HepG2 (cell line): ENCODE results near the gene TSSK3. TPM values are rescaled to one million over a fixed set of nuclear protein-coding genes. Genes with fewer than 3 reads are reported as not detected.

Experiments used
- ATAC-seq: fragments of 200-7000 bp; cut with Tn5 transposase; 3 replicates; pipeline ENCODE4 v1.9.1; 2020; ENCODE audit warnings: mild to moderate bottlenecking, moderate library complexity
- BruUV-seq: library from RNA; stranded (reverse); fragments of 400-500 nt; replicated peaks from 2 replicates; lab custom pipeline; 2021; lab: Mats Ljungman, UMichigan
- CTCF ChIA-PET: fragments of 300-600 bp; formaldehyde crosslinking; extraction: SDS; loops from one replicate; lab custom pipeline; 2021; ENCODE audit warnings: low total read pairs, inconsistent platforms, low intra/inter-chr PET ratio; lab: Yijun Ruan, JAX
- POLR2A ChIA-PET: fragments of 350-600 bp; sonication (Branson Sonifier 250); formaldehyde crosslinking; loops from one replicate; lab custom pipeline; 2020; ENCODE audit warnings: antibody characterized with exemption, inconsistent platforms; lab: Yijun Ruan, JAX
- DNase-seq: peaks from one replicate; pipeline ENCODE4 v3.0.0-alpha.2; 2015; ENCODE audit warnings: low spot score
- FAIRE-seq: peaks from 3 replicates; lab custom pipeline; 2011; peaks lifted over from hg19 to GRCh38; lab: Jason Lieb, UNC
- H2AFZ ChIP-seq: one replicate; pipeline ENCODE4 v1.6.1; 2011; ENCODE audit warnings: low read length, inconsistent platforms
- H3K27ac ChIP-seq: fragments of 300-600 bp; 3 replicates; pipeline ENCODE4 v1.8.0; 2011; ENCODE audit warnings: mixed run types, mild to moderate bottlenecking, mixed read lengths, low read length, inconsistent platforms; ENCODE audit not compliant: insufficient read depth; ENCODE audit errors: extremely low read length
- H3K27me3 ChIP-seq, 2 experiments: fragments of 200-600 bp in 1 of 2; 2 replicates in 1 of 2; 3 replicates in 1 of 2; pipeline versions ENCODE4 v1.6.0 to v1.8.0; 2011; ENCODE audit warnings: low read length in 2 of 2, mild to moderate bottlenecking in 2 of 2, moderate library complexity in 2 of 2, inconsistent platforms in 1 of 2; ENCODE audit not compliant: insufficient read depth in 2 of 2, control insufficient read depth in 1 of 2
- H3K36me3 ChIP-seq, 2 experiments: fragments of 200-600 bp in 1 of 2; replicated peaks in 1 of 2; 2 replicates in 1 of 2; 3 replicates in 1 of 2; pipeline versions ENCODE4 v1.5.1 to v1.8.0; 2011; ENCODE audit warnings: low read length in 2 of 2, inconsistent platforms in 1 of 2; ENCODE audit not compliant: insufficient read depth in 2 of 2, control insufficient read depth in 1 of 2
- H3K4me1 ChIP-seq: 2 replicates; pipeline ENCODE4 v1.5.1; 2012; ENCODE audit warnings: low read length, inconsistent platforms; ENCODE audit not compliant: insufficient read depth
- H3K4me2 ChIP-seq: 2 replicates; pipeline ENCODE4 v1.6.0; 2011; ENCODE audit warnings: low read depth, low read length, inconsistent platforms
- H3K4me3 ChIP-seq, 3 experiments: fragments of 200-600 bp in 1 of 3; sonication (generic), shearing (Covaris generic) in 1 of 3; replicated peaks in 1 of 3; 2 replicates each; pipeline ENCODE4 v1.5.1; 2011 to 2016; ENCODE audit warnings: low read length in 3 of 3, inconsistent platforms in 2 of 3, low read depth in 2 of 3, mild to moderate bottlenecking in 2 of 3, control low read depth in 1 of 3, mixed read lengths in 1 of 3; ENCODE audit not compliant: insufficient read depth in 1 of 3
- H3K79me2 ChIP-seq: one replicate; pipeline ENCODE4 v1.6.1; 2011; ENCODE audit warnings: low read length, inconsistent platforms; ENCODE audit not compliant: insufficient read depth
- H3K9ac ChIP-seq: 2 replicates; pipeline ENCODE4 v1.6.0; 2011; ENCODE audit warnings: mild to moderate bottlenecking, low read depth, low read length, inconsistent platforms; ENCODE audit not compliant: insufficient read depth
- H3K9me3 ChIP-seq: 2 replicates; pipeline ENCODE4 v1.5.1; 2012; ENCODE audit warnings: mild to moderate bottlenecking, low read length
- H4K20me1 ChIP-seq: 2 replicates; pipeline ENCODE4 v1.6.0; 2011; ENCODE audit warnings: inconsistent platforms, mild to moderate bottlenecking, low read length, moderate library complexity; ENCODE audit not compliant: insufficient read depth
- HBP1 ChIP-seq: IDR thresholded peaks from 2 replicates; pipeline ENCODE4 v1.6.1; 2016; ENCODE audit warnings: low read depth, control low read depth
- HOXD1 ChIP-seq: sonication (generic); formaldehyde crosslinking; IDR thresholded peaks from 2 replicates; pipeline ENCODE4 v1.5.0; 2020; ENCODE audit warnings: missing genetic modification reagents
- KAT7 ChIP-seq: IDR thresholded peaks from 2 replicates; pipeline ENCODE4 v1.6.1; 2018; ENCODE audit warnings: borderline replicate concordance, missing compliant biosample characterization
- KLF6 ChIP-seq: IDR thresholded peaks from 2 replicates; pipeline ENCODE4 v1.8.0; 2016; ENCODE audit warnings: missing biosample characterization, missing genetic modification reagents
- KMT2A ChIP-seq: sonication (generic); formaldehyde crosslinking; IDR thresholded peaks from 2 replicates; pipeline ENCODE4 v1.4.0; 2020; ENCODE audit warnings: missing genetic modification reagents
- NFAT5 ChIP-seq: sonication (generic); formaldehyde crosslinking; IDR thresholded peaks from 2 replicates; pipeline ENCODE4 v1.4.0; 2020; ENCODE audit warnings: missing genetic modification reagents
- RAD21 ChIP-seq: fragments of 450-650 bp; formaldehyde crosslinking; IDR thresholded peaks from 2 replicates; pipeline ENCODE4 v1.5.0; 2020; ENCODE audit warnings: mild to moderate bottlenecking
- RELA ChIP-seq: sonication (generic); formaldehyde crosslinking; IDR thresholded peaks from 2 replicates; pipeline ENCODE4 v1.4.0; 2020; ENCODE audit warnings: missing genetic modification reagents
- SPEN ChIP-seq: sonication (generic); formaldehyde crosslinking; IDR thresholded peaks from 2 replicates; pipeline ENCODE4 v1.5.1; 2020; ENCODE audit warnings: low read depth, mild to moderate bottlenecking, missing genetic modification reagents
- ZNF205 ChIP-seq: IDR thresholded peaks from 2 replicates; pipeline ENCODE4 v1.6.1; 2018; ENCODE audit warnings: missing biosample characterization, missing genetic modification reagents
- ZNF770 ChIP-seq: sonication (generic); formaldehyde crosslinking; IDR thresholded peaks from 2 replicates; pipeline ENCODE4 v1.5.0; 2020; ENCODE audit warnings: mild to moderate bottlenecking, missing genetic modification reagents
- WGBS: methylation state at CpG from one replicate; pipeline ENCODE4 v1.1.6; 2017; ENCODE audit warnings: low lambda C conversion rate; 5-methylcytosine and 5-hydroxymethylcytosine counted together
- in situ Hi-C: cut with HindIII; loops from 2 replicates; pipeline ENCODE4 v1.10.0; 2017; ENCODE audit warnings: low pct_unique_long_range_greater_than_20kb; ENCODE audit not compliant: extremely low pct_ligation_motif_present
- intact Hi-C: fragments of 100-400 bp; cut with micrococcal nuclease; formaldehyde crosslinking; loops from one replicate; pipeline ENCODE4 v1.10.0; 2022; ENCODE audit not compliant: unreplicated experiment
- polyA plus RNA-seq, 8 experiments: library from polyadenylated mRNA; depleted of rRNA in 3 of 8; stranded (reverse) in 7 of 8; unstranded in 1 of 8; fragments of >200 nt; fragmentation: Illumina TruSeq in 4 of 8; extraction: Trizol in 4 of 8; gene quantifications; 2 replicates each; pipeline versions ENCODE4 v1.2.1 to v1.2.3, GENCODE V29; 2011 to 2016; ENCODE audit warnings: low read depth in 4 of 8, missing spikeins in 1 of 8, mixed read lengths in 1 of 8; ENCODE audit not compliant: insufficient read depth in 1 of 8
- total RNA-seq, 5 experiments: library from RNA; depleted of rRNA; stranded (reverse); fragments of >200 nt; fragmentation: Illumina TruSeq; extraction: Trizol; gene quantifications; 2 replicates each; pipeline ENCODE4 v1.2.3, GENCODE V29; 2016; ENCODE audit warnings: low read depth in 1 of 5
- TF ChIP-seq, protein P1 (sequence below): sonication (generic); formaldehyde crosslinking; IDR thresholded peaks from 2 replicates; pipeline ENCODE4 v1.8.1; 2023; ENCODE audit warnings: mild to moderate bottlenecking, moderate library complexity, missing genetic modification reagents
- TF ChIP-seq, protein P2 (sequence below): sonication (generic); formaldehyde crosslinking; IDR thresholded peaks from 2 replicates; pipeline ENCODE4 v1.8.0; 2022; ENCODE audit warnings: mild to moderate bottlenecking, missing genetic modification reagents, borderline replicate concordance

The TSSK3 gene
- total and polyA plus RNA-seq, 2 of the 13 experiments (the other 11 are each of a cell fraction or from before 2014, with no cell fraction given): 1.0 to 1.1 TPM

- H3K4me1 ChIP-seq: peaks cover 31% of the 10 kb centered on the region
- no peak overlapping the region for H2AFZ ChIP-seq
- no peaks in the 10 kb centered on the region for H3K9me3 ChIP-seq
- intact Hi-C loops (loop anchor here (2.0 to 10.0 kb wide), 2 partner anchors 43 to 59 kb away; partner anchors contain the start of gene MARCKSL1), in situ Hi-C loops (no loop called here)
- ATAC-seq: peak; percentile 35
- POLR2A ChIA-PET: interaction anchor here (0.8 to 3.0 kb wide), 25 partner anchors 8 to 365 kb away, joined by 3 to 37 read pairs (median 6); partner anchors contain the start of genes CCDC28B, HDAC1, KPNA6 and MARCKSL1
- no peaks in the 10 kb centered on the region for H4K20me1 ChIP-seq
- peak overlapping the region; percentile 80 for H3K4me2 ChIP-seq
- BruUV-seq: TSS peak; percentile 80
- H3K27ac ChIP-seq: peak overlapping the region; percentile 96
- H3K27me3 ChIP-seq: no peaks in the 10 kb centered on the region; a peak in 1 of 5 replicates
- no peak for FAIRE-seq
- H3K9ac ChIP-seq: peak overlapping the region; percentile 97
- WGBS: 0% methylated on average over 10 of the region's 15 CpGs
- H3K4me3 ChIP-seq: peak overlapping the region; percentile 77 to 99 (median 91)
- no peak for DNase-seq
- H3K36me3 ChIP-seq: peaks cover 11 to 24% of the 10 kb centered on the region in 2 experiments; a peak in 4 of 5 replicates
- H3K79me2 ChIP-seq: peaks cover 41% of the 10 kb centered on the region
- CTCF ChIA-PET: no interaction called here
- TF ChIP-seq HBP1 (CRISPR knock-in tag): peak; percentile 3; the same call in 1 of the 2 replicates
- TF ChIP-seq ZNF770 (CRISPR knock-in tag): peak; percentile 6; the same call in 1 of the 2 replicates
- no peak for TF ChIP-seq NFAT5 (CRISPR knock-in tag)
- no peak for TF ChIP-seq KAT7 (CRISPR knock-in tag)
- TF ChIP-seq, protein P1, sequence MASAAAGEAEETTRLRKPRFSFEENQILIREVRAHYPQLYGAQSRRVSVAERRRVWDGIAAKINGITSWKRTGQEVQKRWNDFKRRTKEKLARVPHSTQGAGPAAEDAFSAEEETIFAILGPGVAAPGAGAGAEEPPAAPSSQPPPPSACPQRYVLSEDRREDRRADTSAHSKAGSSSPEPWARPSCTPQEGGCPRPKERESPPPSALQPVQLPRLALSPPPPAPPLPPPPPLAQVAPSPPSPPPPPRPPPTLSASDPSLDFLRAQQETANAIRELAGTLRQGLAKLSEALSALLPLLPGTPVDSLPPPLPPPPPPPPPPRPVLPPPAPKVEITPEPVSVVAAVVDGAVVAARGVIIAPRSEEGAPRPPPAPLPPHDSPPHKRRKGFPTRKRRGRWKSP (CRISPR knock-in tag): peak; percentile 86
- 0 out of 2 replicates have a peak, but pooled peaks have one; percentile 65 for TF ChIP-seq HOXD1
- no peak for TF ChIP-seq SPEN (CRISPR knock-in tag)
- TF ChIP-seq, protein P2, sequence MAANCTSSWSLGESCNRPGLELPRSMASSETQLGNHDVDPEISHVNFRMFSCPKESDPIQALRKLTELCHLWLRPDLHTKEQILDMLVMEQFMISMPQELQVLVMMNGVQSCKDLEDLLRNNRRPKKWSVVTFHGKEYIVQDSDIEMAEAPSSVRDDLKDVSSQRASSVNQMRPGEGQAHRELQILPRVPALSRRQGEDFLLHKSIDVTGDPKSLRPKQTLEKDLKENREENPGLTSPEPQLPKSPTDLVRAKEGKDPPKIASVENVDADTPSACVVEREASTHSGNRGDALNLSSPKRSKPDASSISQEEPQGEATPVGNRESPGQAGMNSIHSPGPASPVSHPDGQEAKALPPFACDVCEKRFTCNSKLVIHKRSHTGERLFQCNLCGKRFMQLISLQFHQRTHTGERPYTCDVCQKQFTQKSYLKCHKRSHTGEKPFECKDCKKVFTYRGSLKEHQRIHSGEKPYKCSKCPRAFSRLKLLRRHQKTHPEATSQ (CRISPR knock-in tag): 0 out of 2 replicates have a peak, but pooled peaks have one; percentile 1
- TF ChIP-seq KLF6 (CRISPR knock-in tag): 0 out of 2 replicates have a peak, but pooled peaks have one; percentile 9
- TF ChIP-seq KMT2A (CRISPR knock-in tag): 0 out of 2 replicates have a peak, but pooled peaks have one; percentile 6
- no peak for TF ChIP-seq ZNF205 (CRISPR knock-in tag)
- no peak for TF ChIP-seq RELA (CRISPR knock-in tag)
- TF ChIP-seq RAD21: 0 out of 2 replicates have a peak, but pooled peaks have one; percentile 26
These were observed 31.4 kb downstream of the TSSK3 start for GRCh38 chr1:32393832-32394140.
